SK-N-MC (cell line): ENCODE data around the gene ZBTB4.

Source experiments
- EZH2 ChIP-seq: fragments of 200-600 bp; sonication (generic); IDR thresholded peaks from one replicate; pipeline ENCODE4 v1.6.1; 2017; ENCODE audit warnings: antibody characterized with exemption
- FOXP2 ChIP-seq: optimal IDR thresholded peaks from 2 replicates; pipeline ENCODE3; 2011; ENCODE audit warnings: mild to moderate bottlenecking, moderate library complexity; ENCODE audit not compliant: insufficient read depth; ENCODE audit errors: extremely low read length, control extremely low read depth
- POLR2AphosphoS5 ChIP-seq: IDR thresholded peaks from 2 replicates; pipeline ENCODE4 v1.6.1; 2012; ENCODE audit warnings: mild to moderate bottlenecking, low read depth, low read length, borderline replicate concordance

DNA sequence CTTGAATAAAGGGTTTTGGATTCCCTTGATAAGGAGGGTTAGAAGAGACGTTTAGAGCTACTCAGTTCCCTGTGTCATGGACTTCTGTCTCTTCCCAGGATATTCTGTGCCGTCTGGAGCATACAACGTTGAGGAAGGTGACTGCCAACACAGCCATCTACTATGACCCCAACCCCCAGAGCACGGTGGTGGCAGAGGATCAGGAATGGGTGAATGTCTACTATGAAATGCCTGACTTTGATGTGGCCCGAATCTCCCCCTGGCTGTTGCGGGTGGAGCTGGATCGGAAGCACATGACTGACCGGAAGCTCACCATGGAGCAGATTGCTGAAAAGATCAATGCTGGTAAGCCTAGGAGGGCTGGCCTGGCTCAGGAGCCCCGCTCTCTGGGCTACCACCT, 29.4 kb upstream of the ZBTB4 start:
- no peak for TF ChIP-seq EZH2
- no peak for TF ChIP-seq POLR2AphosphoS5
- TF ChIP-seq FOXP2: no peak
